IMR-90 (cell line): ENCODE measurements around the gene MGAT4A. TPM values are rescaled to one million over a fixed set of nuclear protein-coding genes. Genes with fewer than 3 reads are reported as not detected.

ENCODE experiments used
- polyA plus RNA-seq, 3 experiments: library from polyadenylated mRNA; depleted of rRNA; stranded (reverse); fragments of >200 nt; gene quantifications; 2 replicates each; pipeline ENCODE4 v1.2.3, GENCODE V29; 2012; ENCODE audit warnings: low replicate concordance in 1 of 3
- total RNA-seq: library from RNA; depleted of rRNA; stranded (reverse); fragments of >200 nt; gene quantifications from 2 replicates; pipeline ENCODE4 v1.2.3, GENCODE V29; 2012; rRNA removed

MGAT4A gene
- total and polyA plus RNA-seq, 2 of the 4 experiments (the other 2 are of a cell fraction) = under 0.01 TPM; not detected in 1

Other genes starting within 250 kb of the MGAT4A start
- 8.4 and 16.4 TPM in 2 replicates for gene COA5, start 122.6 kb downstream of the MGAT4A start, total RNA-seq
- gene COA5, start 122.6 kb downstream of the MGAT4A start, polyA plus RNA-seq (2012; rRNA removed) = 10.1 and 14.2 TPM in 2 replicates
- gene UNC50, start 122.5 kb downstream of the MGAT4A start, total RNA-seq = 18.3 and 40.3 TPM in 2 replicates
- 29.5 and 34.1 TPM in 2 replicates for gene UNC50, start 122.5 kb downstream of the MGAT4A start, polyA plus RNA-seq (2012; rRNA removed)
- gene CRACDL, start 205.1 kb upstream of the MGAT4A start, total RNA-seq = not detected in 2 replicates
- not detected in 2 replicates for gene CRACDL, start 205.1 kb upstream of the MGAT4A start, polyA plus RNA-seq (2012; rRNA removed)